ENCODE data around the gene SKI.

SKI gene

GRCh38 chr1:2315674-2316450, 87.7 kb downstream of the SKI start:
- no peak for FAIRE-seq
- no peak for DNase-seq (ENCODE audit: insufficient read length)
- TF ChIP-seq POLR2AphosphoS5 (IDR thresholded peaks at IDR 0.05; ENCODE audit: low read depth, low read length) (no peak), POLR2A (IDR thresholded peaks at IDR 0.05; ENCODE audit: low read depth, low read length) (no peak), TAF1 (IDR thresholded peaks at IDR 0.05; ENCODE audit: borderline replicate concordance, low read depth, low read length) (no peak)

DNA sequence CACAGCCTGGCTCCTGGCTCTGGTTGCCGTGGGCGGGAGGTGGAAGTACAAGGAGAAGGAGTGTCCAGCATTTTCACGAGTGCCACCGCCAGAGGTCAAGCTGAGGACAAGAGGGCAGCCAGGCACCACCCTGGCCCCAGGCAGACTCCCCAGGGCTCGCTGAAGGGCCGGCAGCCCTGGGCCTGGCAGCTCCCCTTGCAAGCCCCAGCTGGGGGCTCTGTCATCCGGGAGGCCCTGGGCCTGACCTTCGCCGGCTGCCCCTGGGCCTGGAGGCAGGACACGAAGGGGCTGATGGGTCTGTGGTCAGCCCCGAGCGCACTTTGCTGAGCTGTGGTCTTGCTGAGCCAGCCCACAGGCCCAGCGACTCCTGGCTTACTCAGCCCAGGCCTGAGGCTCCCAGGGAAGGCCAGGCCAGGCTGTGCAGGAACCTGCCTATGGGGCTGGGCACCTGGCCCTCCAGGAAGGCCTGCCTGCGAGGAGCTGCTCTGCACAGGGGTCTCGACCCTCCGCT, 88.4 kb downstream of the SKI start:
- DNase-seq (ENCODE audit: insufficient read length) (no peak), FAIRE-seq (no peak)
- TF ChIP-seq TAF1 (IDR thresholded peaks at IDR 0.05; ENCODE audit: borderline replicate concordance, low read depth, low read length) (no peak), POLR2A (IDR thresholded peaks at IDR 0.05; ENCODE audit: low read depth, low read length) (no peak), POLR2AphosphoS5 (IDR thresholded peaks at IDR 0.05; ENCODE audit: low read depth, low read length) (no peak)

GRCh38 chr1:2317230-2318065, 89.3 kb downstream of the SKI start:
- no peak for FAIRE-seq
- no peak for TF ChIP-seq POLR2A (IDR thresholded peaks at IDR 0.05; ENCODE audit: low read depth, low read length)
- TF ChIP-seq TAF1 (IDR thresholded peaks at IDR 0.05; ENCODE audit: borderline replicate concordance, low read depth, low read length): no peak
- TF ChIP-seq POLR2AphosphoS5 (IDR thresholded peaks at IDR 0.05; ENCODE audit: low read depth, low read length): no peak

DNA sequence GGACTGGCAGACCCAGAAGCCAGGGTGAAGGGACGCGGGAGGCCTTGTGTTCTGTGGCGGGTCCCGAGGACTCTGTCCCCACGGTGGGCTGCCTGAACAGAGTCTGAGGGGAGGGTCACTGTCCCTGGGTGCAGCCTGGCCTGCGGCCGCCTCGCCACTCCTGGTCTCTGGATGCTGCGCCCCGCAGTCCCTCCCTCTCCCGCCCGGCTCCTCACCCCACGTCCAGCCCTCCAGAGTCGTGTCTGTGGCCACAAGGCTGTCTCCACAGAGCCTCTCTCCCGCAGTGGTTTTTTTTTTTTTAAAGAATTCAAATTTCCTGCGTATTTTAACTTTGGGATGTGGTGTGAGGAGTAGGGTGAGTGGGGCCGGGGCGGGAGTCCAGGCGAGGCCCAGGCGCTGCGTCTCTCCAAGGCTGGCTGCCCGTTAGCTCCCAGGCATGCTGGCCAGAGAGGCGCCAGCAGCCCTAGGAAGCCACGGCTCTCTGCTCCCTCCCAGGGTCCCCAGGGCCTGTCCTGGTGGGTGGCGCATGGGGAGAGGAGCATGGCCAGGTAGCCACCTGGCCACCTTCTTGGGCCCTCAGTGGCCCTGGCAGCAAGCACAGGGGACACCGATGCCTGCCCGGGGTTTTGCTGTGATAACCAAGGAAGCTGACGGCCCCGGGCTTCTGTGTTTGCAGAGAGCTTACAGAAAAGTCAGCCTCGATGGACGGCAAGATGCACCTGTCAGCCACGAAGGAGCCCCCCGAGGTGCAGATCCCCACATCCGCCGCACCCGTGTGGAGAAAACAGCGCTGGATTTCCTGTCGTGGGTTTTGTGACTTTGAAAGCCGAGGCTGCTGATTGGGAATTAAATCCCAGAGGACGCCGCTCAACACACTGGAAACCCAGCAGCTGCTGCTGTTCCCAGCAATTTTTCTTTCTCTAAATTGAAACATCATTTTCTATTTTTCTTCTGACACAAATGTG, 90.5 kb downstream of the SKI start:
- DNase-seq (ENCODE audit: insufficient read length) (no peak), FAIRE-seq (no peak)
- no peak for TF ChIP-seq TAF1 (IDR thresholded peaks at IDR 0.05; ENCODE audit: borderline replicate concordance, low read depth, low read length)
- TF ChIP-seq POLR2A (IDR thresholded peaks at IDR 0.05; ENCODE audit: low read depth, low read length): no peak
- no peak for TF ChIP-seq POLR2AphosphoS5 (IDR thresholded peaks at IDR 0.05; ENCODE audit: low read depth, low read length)

More at GRCh38 chr1:2317230-2318065, 89.3 kb downstream of the SKI start:
- no peak for DNase-seq (ENCODE audit: insufficient read length)

DNA sequence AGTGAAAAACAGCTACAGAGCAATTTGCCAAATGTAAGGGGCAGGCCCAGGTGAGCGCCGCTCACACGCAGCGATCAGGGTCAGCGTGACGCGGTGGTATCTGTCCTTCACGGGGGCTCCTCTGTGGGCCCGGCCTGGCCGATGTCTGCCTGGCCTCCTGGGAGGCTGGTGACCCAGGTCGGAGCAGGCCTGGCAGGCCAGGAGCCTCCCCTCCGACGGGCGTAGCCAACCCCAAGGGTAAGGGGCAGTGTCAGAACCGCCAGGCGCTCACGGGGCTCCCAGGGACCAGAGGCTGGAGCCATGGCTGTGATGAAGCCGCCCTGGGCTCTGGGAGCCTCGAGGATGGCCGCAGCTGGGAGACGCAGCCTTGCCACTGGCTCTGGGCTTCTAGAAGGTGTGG, 91.2 kb downstream of the SKI start:
- TF ChIP-seq POLR2A (IDR thresholded peaks at IDR 0.05; ENCODE audit: low read depth, low read length) (no peak), POLR2AphosphoS5 (IDR thresholded peaks at IDR 0.05; ENCODE audit: low read depth, low read length) (no peak), TAF1 (IDR thresholded peaks at IDR 0.05; ENCODE audit: borderline replicate concordance, low read depth, low read length) (no peak)
- no peak for DNase-seq (ENCODE audit: insufficient read length)
- FAIRE-seq: no peak

GRCh38 chr1:2320006-2320405, 91.9 kb downstream of the SKI start:
- DNase-seq (ENCODE audit: insufficient read length) (no peak), FAIRE-seq (no peak)
- TF ChIP-seq TAF1 (IDR thresholded peaks at IDR 0.05; ENCODE audit: borderline replicate concordance, low read depth, low read length) (no peak), POLR2AphosphoS5 (IDR thresholded peaks at IDR 0.05; ENCODE audit: low read depth, low read length) (no peak), POLR2A (IDR thresholded peaks at IDR 0.05; ENCODE audit: low read depth, low read length) (no peak)

DNA sequence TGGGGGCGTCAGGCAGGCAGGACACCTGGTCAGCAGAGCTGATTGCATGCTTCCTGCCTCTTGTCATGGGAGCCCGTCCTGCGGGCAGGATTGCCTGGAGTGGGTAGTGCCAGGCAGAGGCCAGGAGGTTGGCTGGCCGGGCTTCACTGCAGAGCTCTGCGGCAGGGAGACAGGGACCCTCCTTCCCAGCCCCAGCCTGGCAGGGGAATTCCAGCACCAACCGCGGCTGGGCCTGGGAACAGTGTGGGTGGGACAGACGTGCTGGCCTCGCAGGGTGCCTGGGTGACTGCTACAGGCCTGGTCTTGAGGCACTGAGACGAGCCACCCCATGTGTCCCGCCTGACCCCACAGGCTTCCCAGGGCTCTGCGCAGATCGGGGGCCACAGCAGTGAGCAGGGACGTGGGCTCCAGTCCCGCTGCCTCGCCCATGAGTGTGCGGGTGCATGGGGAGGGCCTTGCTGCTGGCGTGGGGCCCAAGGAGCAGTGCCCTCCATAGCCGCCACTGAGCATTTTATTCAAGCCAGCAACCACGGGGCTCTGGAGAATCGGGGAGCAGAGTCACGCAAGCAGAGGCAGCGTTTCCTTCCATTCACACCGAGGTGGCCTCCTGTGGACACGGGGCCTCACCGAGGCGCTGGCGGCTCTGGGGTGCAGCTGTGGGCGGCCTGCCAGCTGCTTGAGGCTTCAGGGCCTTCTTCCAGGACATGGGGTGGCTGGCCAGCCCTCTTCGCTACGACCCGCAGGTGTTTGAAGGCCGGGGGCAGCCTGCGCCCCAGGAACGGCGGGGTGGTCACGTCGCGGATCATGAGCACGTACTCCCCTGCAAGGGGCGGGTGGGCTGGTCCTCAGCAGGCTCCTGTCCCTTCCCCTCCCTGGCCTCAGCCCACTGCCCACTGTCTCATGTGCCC, 92.9 kb downstream of the SKI start:
- DNase-seq (ENCODE audit: insufficient read length) (no peak), FAIRE-seq (no peak)
- TF ChIP-seq TAF1 (IDR thresholded peaks at IDR 0.05; ENCODE audit: borderline replicate concordance, low read depth, low read length) (no peak), POLR2A (IDR thresholded peaks at IDR 0.05; ENCODE audit: low read depth, low read length) (no peak), POLR2AphosphoS5 (IDR thresholded peaks at IDR 0.05; ENCODE audit: low read depth, low read length) (no peak)

GRCh38 chr1:2322065-2322571, 94.0 kb downstream of the SKI start:
- TF ChIP-seq POLR2AphosphoS5 (IDR thresholded peaks at IDR 0.05; ENCODE audit: low read depth, low read length) (no peak), TAF1 (IDR thresholded peaks at IDR 0.05; ENCODE audit: borderline replicate concordance, low read depth, low read length) (no peak)
- FAIRE-seq (no peak), DNase-seq (ENCODE audit: insufficient read length) (no peak)

- FAIRE-seq (no peak), DNase-seq (ENCODE audit: insufficient read length) (no peak)
- no peak for TF ChIP-seq POLR2AphosphoS5 (IDR thresholded peaks at IDR 0.05; ENCODE audit: low read depth, low read length)
- TF ChIP-seq POLR2A (IDR thresholded peaks at IDR 0.05; ENCODE audit: low read depth, low read length): no peak
- no peak for TF ChIP-seq TAF1 (IDR thresholded peaks at IDR 0.05; ENCODE audit: borderline replicate concordance, low read depth, low read length)
Observed at GRCh38 chr1:2322581-2323211, 94.6 kb downstream of the SKI start.

Data from GM12892 (cell line).